ENCODE results near the gene DOK5.

Gene DOK5

DNA sequence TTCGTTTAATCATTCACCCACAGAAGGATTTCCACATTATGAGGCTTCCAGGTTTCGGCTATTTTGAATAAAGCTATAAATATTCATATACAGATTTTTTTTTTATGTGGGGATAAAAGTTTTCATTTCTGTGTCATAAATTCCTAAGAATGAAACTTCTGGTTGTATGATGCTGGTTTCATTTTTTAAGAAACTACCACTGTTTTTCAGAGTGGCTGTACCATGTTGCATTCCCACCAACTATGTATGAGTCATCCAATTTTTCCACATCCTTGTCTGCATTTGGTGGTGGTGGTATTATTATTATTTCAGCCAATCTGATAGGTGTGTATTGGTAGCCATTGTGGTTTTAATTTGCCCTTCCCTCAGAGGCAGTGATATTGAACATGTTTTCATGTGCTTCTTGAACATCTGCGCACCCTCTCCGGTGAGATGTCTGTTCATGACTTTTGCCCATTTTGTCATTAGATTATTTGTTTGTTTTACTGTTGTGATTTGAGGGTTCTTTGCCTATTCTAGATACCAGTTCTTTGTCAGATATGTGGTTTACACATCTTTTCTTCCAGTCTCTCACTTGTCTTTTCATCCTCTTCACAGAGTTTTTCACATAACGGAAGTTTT, 75.5 kb downstream of the DOK5 start:
- Histone ChIP-seq H3K4me3 (no peak overlapping the region), H3K36me3 (no peaks in the 10 kb centered on the region), H3K9ac (no peak overlapping the region), H4K20me1 (no peaks in the 10 kb centered on the region), H3K4me1 (no peaks in the 10 kb centered on the region), H3K27me3 (no peaks in the 10 kb centered on the region), H3K4me2 (no peak overlapping the region), H3K9me3 (no peaks in the 10 kb centered on the region), H3K27ac (no peak overlapping the region)
- TF ChIP-seq Cebpa-rat (IDR thresholded peaks at IDR 0.05): no peak

DNA sequence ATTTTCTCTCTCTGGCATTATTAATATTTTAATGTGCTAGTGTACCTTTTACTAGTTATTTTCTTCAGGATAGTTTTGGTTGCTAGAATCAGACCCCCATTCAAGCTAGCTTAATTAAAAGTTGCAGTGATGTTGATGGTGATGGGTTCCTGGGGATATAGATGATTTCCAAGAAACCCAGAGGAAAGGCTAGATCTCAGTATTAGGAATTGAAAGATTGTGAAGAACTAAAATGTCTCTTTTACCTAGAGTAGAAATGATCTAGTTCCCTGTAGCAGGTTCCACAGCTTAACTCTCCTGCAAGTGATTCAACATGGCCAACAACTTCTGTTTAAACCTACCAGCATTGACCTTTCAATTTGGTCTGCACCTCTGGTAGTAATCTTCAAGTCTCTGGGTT, 78.6 kb downstream of the DOK5 start:
- no peak overlapping the region for H3K9ac ChIP-seq
- H4K20me1 ChIP-seq: no peaks in the 10 kb centered on the region
- H3K36me3 ChIP-seq: no peaks in the 10 kb centered on the region
- H3K4me3 ChIP-seq: no peak overlapping the region
- no peak overlapping the region for H3K4me2 ChIP-seq
- H3K27me3 ChIP-seq: no peaks in the 10 kb centered on the region
- H3K9me3 ChIP-seq: no peaks in the 10 kb centered on the region
- no peak for TF ChIP-seq Cebpa-rat (IDR thresholded peaks at IDR 0.05)
- H3K27ac ChIP-seq: no peak overlapping the region
- H3K4me1 ChIP-seq: no peaks in the 10 kb centered on the region

- TF ChIP-seq Cebpa-rat (IDR thresholded peaks at IDR 0.05): no peak
- Histone ChIP-seq H3K9me3 (no peaks in the 10 kb centered on the region), H3K27me3 (no peaks in the 10 kb centered on the region), H3K9ac (no peak overlapping the region), H3K4me1 (no peaks in the 10 kb centered on the region), H3K27ac (no peak overlapping the region), H3K4me2 (no peak overlapping the region), H4K20me1 (no peaks in the 10 kb centered on the region), H3K4me3 (no peak overlapping the region), H3K36me3 (no peaks in the 10 kb centered on the region)
These were observed 79.8 kb downstream of the DOK5 start for GRCh38 chr20:54555150-54555549.

DNA sequence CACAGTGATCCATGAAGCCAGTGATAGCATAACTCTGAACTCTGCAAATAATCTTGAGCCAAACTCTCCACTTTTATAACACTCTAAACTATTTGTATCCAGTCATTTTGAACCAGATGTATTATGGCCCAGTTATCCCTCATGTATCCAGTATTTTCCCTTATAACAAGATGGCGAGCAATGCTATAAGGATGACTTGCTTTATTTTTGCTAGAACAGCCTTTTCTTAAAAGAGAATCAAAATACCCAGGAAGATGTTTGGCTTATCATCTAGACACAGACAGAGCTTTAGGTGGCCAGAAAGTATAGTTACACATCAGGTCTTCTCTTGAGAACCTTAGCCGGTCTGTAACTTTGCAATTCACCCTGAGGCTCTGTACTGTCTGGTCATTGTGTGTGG, 81.0 kb downstream of the DOK5 start:
- no peak for TF ChIP-seq Cebpa-rat (IDR thresholded peaks at IDR 0.05)
- no peak overlapping the region for H3K4me3 ChIP-seq
- H4K20me1 ChIP-seq: no peaks in the 10 kb centered on the region
- no peak overlapping the region for H3K9ac ChIP-seq
- H3K27me3 ChIP-seq: no peaks in the 10 kb centered on the region
- H3K4me2 ChIP-seq: no peak overlapping the region
- no peaks in the 10 kb centered on the region for H3K36me3 ChIP-seq
- no peaks in the 10 kb centered on the region for H3K9me3 ChIP-seq
- H3K27ac ChIP-seq: no peak overlapping the region
- no peaks in the 10 kb centered on the region for H3K4me1 ChIP-seq

DNA sequence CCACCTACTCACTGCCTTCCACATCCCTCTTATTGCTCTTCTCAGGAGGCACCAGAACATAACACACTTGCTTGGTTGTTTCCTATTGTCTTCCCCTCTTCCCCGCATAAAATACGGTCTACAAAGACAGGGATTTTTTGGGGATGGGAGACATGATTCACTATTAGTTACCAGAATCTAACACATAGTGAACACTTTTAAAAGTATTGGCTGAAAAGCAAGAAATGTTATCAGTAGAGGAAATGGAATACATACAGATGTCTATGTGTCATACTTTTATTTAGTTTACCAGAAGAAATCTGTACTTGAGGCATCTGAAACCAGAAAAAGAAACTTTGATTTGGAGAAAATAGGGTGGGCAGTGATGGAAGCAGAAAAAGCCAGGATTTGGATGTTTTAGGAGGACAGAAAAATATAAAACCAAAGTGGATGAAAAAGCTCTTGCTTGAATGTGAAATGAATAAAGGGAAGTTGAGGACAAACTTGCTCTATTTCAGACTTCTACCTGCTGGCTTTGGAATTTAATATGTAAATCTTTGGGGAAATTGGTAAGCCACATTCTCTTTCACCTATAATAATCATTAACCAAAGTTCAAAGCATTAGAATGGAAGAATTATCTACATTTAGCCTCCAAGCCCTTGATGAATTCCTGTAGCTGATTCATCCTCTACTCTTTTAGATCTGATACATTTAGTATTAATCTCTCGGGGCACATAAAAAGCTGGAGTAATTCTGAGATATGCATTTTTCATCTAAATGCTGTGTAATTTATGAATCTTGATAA, 82.6 kb downstream of the DOK5 start:
- Histone ChIP-seq H3K4me3 (no peak overlapping the region), H4K20me1 (no peaks in the 10 kb centered on the region), H3K9me3 (no peaks in the 10 kb centered on the region), H3K27ac (no peak overlapping the region), H3K9ac (no peak overlapping the region), H3K4me2 (no peak overlapping the region), H3K36me3 (no peaks in the 10 kb centered on the region), H3K4me1 (no peaks in the 10 kb centered on the region), H3K27me3 (no peaks in the 10 kb centered on the region)
- no peak for TF ChIP-seq Cebpa-rat (IDR thresholded peaks at IDR 0.05)

GRCh38 chr20:54559890-54560289, 84.5 kb downstream of the DOK5 start:
- H3K27ac ChIP-seq: no peak overlapping the region
- no peak for TF ChIP-seq Cebpa-rat (IDR thresholded peaks at IDR 0.05)
- H3K27me3 ChIP-seq: no peaks in the 10 kb centered on the region
- no peaks in the 10 kb centered on the region for H3K4me1 ChIP-seq
- no peak overlapping the region for H3K9ac ChIP-seq
- no peaks in the 10 kb centered on the region for H3K36me3 ChIP-seq
- H3K4me3 ChIP-seq: no peak overlapping the region
- no peak overlapping the region for H3K4me2 ChIP-seq
- H4K20me1 ChIP-seq: no peaks in the 10 kb centered on the region
- H3K9me3 ChIP-seq: no peaks in the 10 kb centered on the region

GRCh38 chr20:54560357-54560756, 85.0 kb downstream of the DOK5 start:
- TF ChIP-seq Cebpa-rat (IDR thresholded peaks at IDR 0.05): no peak
- no peaks in the 10 kb centered on the region for H3K36me3 ChIP-seq
- H3K4me2 ChIP-seq: no peak overlapping the region
- no peak overlapping the region for H3K4me3 ChIP-seq
- H3K27me3 ChIP-seq: no peaks in the 10 kb centered on the region
- H3K27ac ChIP-seq: no peak overlapping the region
- H3K9ac ChIP-seq: no peak overlapping the region
- H4K20me1 ChIP-seq: no peaks in the 10 kb centered on the region
- H3K4me1 ChIP-seq: no peaks in the 10 kb centered on the region
- H3K9me3 ChIP-seq: no peaks in the 10 kb centered on the region

- Histone ChIP-seq H3K27me3 (no peaks in the 10 kb centered on the region), H3K4me3 (no peak overlapping the region), H4K20me1 (no peaks in the 10 kb centered on the region), H3K9me3 (no peaks in the 10 kb centered on the region), H3K4me2 (no peak overlapping the region), H3K27ac (no peak overlapping the region), H3K9ac (no peak overlapping the region), H3K36me3 (no peaks in the 10 kb centered on the region), H3K4me1 (no peaks in the 10 kb centered on the region)
- no peak for TF ChIP-seq Cebpa-rat (IDR thresholded peaks at IDR 0.05)
These were observed 89.9 kb downstream of the DOK5 start for GRCh38 chr20:54565255-54565654.

- Histone ChIP-seq H3K9me3 (no peaks in the 10 kb centered on the region), H3K27ac (no peak overlapping the region), H3K4me3 (no peak overlapping the region), H3K36me3 (no peaks in the 10 kb centered on the region), H3K4me1 (no peaks in the 10 kb centered on the region), H4K20me1 (no peaks in the 10 kb centered on the region), H3K27me3 (no peaks in the 10 kb centered on the region), H3K9ac (no peak overlapping the region), H3K4me2 (no peak overlapping the region)
- TF ChIP-seq Cebpa-rat (IDR thresholded peaks at IDR 0.05): no peak
These were observed 90.8 kb downstream of the DOK5 start for GRCh38 chr20:54566031-54566688.

DNA sequence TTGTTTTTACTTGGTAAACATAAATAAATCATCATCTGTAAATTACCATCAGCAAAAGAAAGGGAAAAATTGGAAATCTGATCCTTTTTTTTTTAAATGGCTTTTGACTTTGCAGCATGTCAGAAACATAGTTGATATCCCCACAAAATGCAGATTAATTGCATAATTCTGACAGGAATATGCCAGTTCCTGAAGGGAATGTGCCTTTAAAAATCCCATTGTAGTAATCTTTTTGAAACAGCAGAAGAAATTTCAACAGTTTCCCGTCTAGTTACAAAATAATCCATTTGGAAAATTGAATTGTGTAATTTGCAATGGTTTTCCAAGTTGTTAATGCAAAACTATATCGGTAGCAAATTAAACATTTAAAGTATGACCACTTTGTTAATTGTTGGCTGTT, 95.2 kb downstream of the DOK5 start:
- Histone ChIP-seq H3K4me3 (no peak overlapping the region), H4K20me1 (no peaks in the 10 kb centered on the region), H3K4me1 (no peaks in the 10 kb centered on the region), H3K27ac (no peak overlapping the region), H3K4me2 (no peak overlapping the region), H3K9me3 (no peaks in the 10 kb centered on the region), H3K9ac (no peak overlapping the region), H3K36me3 (no peaks in the 10 kb centered on the region), H3K27me3 (no peaks in the 10 kb centered on the region)
- TF ChIP-seq Cebpa-rat (IDR thresholded peaks at IDR 0.05): no peak
